GM13976 (cell line): ENCODE results near the gene F2RL3.
A peak's percentile ranks its signal among the peaks of the same experiment; 100 is the strongest.

Experiments
- DNase-seq: peaks from one replicate; pipeline ENCODE4 v3.0.0; 2012; ENCODE audit warnings: low spot score
- CTCF ChIP-seq: IDR thresholded peaks from 2 replicates; pipeline ENCODE4 v1.5.1; 2012; ENCODE audit warnings: borderline replicate concordance, mild to moderate bottlenecking; ENCODE audit not compliant: insufficient read depth; ENCODE audit errors: extremely low read depth, missing control alignments, control extremely low read depth
- in situ Hi-C: fragments of 300-500 bp; cut with MboI; formaldehyde crosslinking; loops from one replicate; pipeline ENCODE4 v1.12.0; 2022; ENCODE audit warnings: low sequenced_read_pairs, mixed read lengths, inconsistent platforms; ENCODE audit not compliant: unreplicated experiment

The F2RL3 gene

GRCh38 chr19:16897856-16898161, 9.0 kb downstream of the F2RL3 start:
- in situ Hi-C loops: no loop called here
- no peak for DNase-seq
- no peak for TF ChIP-seq CTCF

GRCh38 chr19:16898361-16899015, 9.7 kb downstream of the F2RL3 start:
- in situ Hi-C loops: no loop called here
- TF ChIP-seq CTCF: no peak
- DNase-seq: no peak

DNA sequence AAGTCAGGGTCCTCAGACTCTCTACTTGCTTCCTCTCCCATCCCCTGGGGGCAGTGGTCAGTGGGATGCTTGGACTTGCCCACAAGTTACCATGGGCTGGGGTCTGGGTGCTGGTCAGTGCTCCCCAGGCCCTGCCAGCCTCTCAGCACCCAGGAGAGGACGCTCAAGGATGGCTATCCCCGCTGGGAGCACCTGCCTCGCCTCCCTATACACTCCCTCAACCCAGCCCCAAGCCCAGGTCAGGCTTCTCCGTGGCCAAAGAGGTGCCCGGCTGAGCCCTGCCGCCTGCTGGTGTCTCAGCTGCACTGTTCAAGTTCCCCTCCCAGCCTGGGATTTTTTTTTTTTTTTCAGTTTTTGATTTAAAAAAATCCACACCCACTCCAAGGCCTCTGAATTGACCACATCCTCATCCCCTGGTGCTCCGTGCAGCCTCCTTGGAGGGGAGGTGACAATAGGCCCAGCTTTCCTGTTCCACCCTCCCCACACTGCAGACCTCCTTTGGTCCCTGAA, 10.8 kb downstream of the F2RL3 start:
- in situ Hi-C loops: no loop called here
- TF ChIP-seq CTCF: peak; percentile 66
- peak; percentile 84 for DNase-seq

DNA sequence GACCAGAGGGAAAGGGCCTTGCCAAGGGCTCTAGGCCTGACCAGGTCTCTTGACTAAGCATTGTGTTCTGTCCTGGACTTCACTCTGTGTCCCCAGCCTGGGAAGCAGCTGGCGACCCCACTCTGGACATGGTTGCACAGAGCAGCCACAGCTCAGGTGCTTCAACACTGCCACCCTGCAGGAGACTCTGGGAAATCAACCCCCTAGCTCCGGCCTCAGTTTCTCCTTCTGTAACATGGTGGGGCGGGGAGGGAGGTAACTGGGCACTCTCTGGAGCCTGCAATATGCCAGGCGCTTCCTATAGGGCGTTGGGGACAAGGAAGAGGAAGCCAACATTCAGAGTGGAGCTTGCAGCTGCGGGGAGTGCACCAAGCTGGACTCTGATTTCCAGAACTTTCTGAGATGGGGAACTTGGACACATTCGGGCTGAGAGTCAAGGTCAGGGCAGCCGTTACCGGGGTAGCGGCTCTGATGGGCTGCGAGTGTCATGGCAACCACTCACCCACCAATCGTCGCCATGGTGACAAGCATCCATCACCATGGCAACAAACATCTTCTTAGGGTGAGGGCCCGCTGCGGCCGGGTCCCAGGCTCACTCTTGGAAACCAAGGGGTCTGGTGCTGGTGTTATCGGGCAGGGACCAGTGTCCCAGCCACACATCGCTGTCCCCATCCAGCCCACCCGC, 12.8 kb downstream of the F2RL3 start:
- DNase-seq: no peak
- in situ Hi-C loops: no loop called here
- no peak for TF ChIP-seq CTCF

GRCh38 chr19:16902545-16902944, 13.7 kb downstream of the F2RL3 start:
- no peak for DNase-seq
- in situ Hi-C loops: no loop called here
- TF ChIP-seq CTCF: no peak

DNA sequence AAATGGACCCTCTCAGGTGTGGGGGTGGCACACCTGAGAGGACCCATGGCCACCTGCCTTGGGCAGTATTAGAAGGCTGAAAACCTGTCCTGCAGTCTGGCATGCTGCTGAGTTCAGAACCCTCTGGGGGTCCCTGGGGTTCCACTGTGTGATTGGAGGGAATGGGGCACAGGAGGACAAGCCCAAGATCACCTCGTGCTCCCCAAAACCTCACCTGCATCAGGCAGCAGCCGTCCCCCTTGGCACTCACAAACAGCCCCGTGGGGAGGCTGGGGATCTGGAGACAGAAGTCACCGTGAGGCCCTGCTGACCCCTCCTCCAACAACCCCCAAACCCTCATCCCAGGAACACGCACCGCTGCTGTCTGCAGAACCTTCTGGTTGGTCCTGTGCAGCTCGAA, 14.5 kb downstream of the F2RL3 start:
- in situ Hi-C loops: no loop called here
- DNase-seq: no peak
- no peak for TF ChIP-seq CTCF
